Peyer's patch (tissue), 4 donors: ENCODE measurements around the gene DTWD2.
"Not testable (repeated sequence)": the region's sequence is repeated elsewhere in the genome, so short reads cannot be mapped to it uniquely, and the experiment has no call there.

Source experiments
- CTCF ChIP-seq, 6 experiments: fragments of 450-650 bp in 4 of 6; fragments of 200-600 bp in 2 of 6; sonication (generic) in 1 of 6; IDR thresholded peaks; one replicate each; pipeline ENCODE4 v1.5.1; 2017 to 2019; ENCODE audit warnings: antibody characterized with exemption in 6 of 6, mild to moderate bottlenecking in 3 of 6, moderate library complexity in 1 of 6
- POLR2A ChIP-seq, 2 donors: fragments of 450-650 bp; IDR thresholded peaks; one replicate each; pipeline ENCODE4 v1.5.1; 2017; ENCODE audit warnings: antibody characterized with exemption in 2 of 2, mild to moderate bottlenecking in 2 of 2, moderate library complexity in 2 of 2

GRCh38 chr5:118849507-118849906 is 138.8 kb downstream of the DTWD2 start:
- TF ChIP-seq POLR2A, CTCF (IDR thresholded peaks at IDR 0.05): not testable (repeated sequence)
